Gastrocnemius medialis (tissue), 4 donors: ENCODE data around the gene VAT1L.

Source experiments
- CTCF ChIP-seq, 5 experiments: fragments of 450-650 bp in 3 of 5; fragments of 200-600 bp in 2 of 5; sonication (generic) in 2 of 5; IDR thresholded peaks in 4 of 5; conservative IDR thresholded peaks in 1 of 5; 1 replicate in 4 of 5; 2 replicates in 1 of 5; pipeline ENCODE4 v1.5.1; 2016 to 2019; ENCODE audit warnings: antibody characterized with exemption in 5 of 5, mild to moderate bottlenecking in 3 of 5, moderate library complexity in 3 of 5
- POLR2A ChIP-seq, 2 donors: fragments of 450-650 bp; IDR thresholded peaks; one replicate each; pipeline ENCODE4 v1.6.1; 2017; ENCODE audit warnings: antibody characterized with exemption in 2 of 2, mild to moderate bottlenecking in 2 of 2, moderate library complexity in 2 of 2

- no peak for TF ChIP-seq CTCF (IDR thresholded peaks at IDR 0.05 in 4 of 5, conservative IDR thresholded peaks at IDR 0.05 in 1 of 5)
- TF ChIP-seq POLR2A (IDR thresholded peaks at IDR 0.05), result no peak
These were observed 51.7 kb downstream of the VAT1L start for GRCh38 chr16:77840093-77840492.
